Left forelimb (tissue), 1 donor: ENCODE data around the gene FOXL2.

Experiments used
- DNase-seq: peaks from one replicate; pipeline ENCODE4 v3.0.0-alpha.2; 2018; ENCODE audit warnings: low spot score

The FOXL2 gene

GRCh38 chr3:138946663-138947494 lies at the start of gene FOXL2, which contains the start of gene FOXL2NB:
Gene FOXL2, minus strand, starts transcription at chr3:138947137. Its CDS starts 415 bp downstream, at chr3:138946722.
Gene FOXL2NB, plus strand, starts transcription at chr3:138947217. Its CDS starts 148 bp downstream, at chr3:138947365.
- DNase-seq: no peak

GRCh38 chr3:138995706-138996105 lies 48.8 kb upstream of the FOXL2 start:
- no peak for DNase-seq

GRCh38 chr3:138987181-138987580 lies 40.2 kb upstream of the FOXL2 start:
- DNase-seq: no peak

- no peak for DNase-seq
Observed at GRCh38 chr3:138985932-138986331, 39.0 kb upstream of the FOXL2 start.

- DNase-seq: no peak
Observed at GRCh38 chr3:138984816-138985215, 37.9 kb upstream of the FOXL2 start.

- no peak for DNase-seq
Observed at GRCh38 chr3:138976047-138976446, 29.1 kb upstream of the FOXL2 start.

- no peak for DNase-seq
Observed at GRCh38 chr3:138975351-138975750, 28.4 kb upstream of the FOXL2 start.

GRCh38 chr3:138974462-138974861 lies 27.5 kb upstream of the FOXL2 start:
- no peak for DNase-seq

GRCh38 chr3:138972941-138973340 lies 26.0 kb upstream of the FOXL2 start:
- no peak for DNase-seq

GRCh38 chr3:138971766-138972320 lies 24.9 kb upstream of the FOXL2 start:
- DNase-seq: no peak

GRCh38 chr3:138964923-138965322 lies 18.0 kb upstream of the FOXL2 start:
- no peak for DNase-seq

GRCh38 chr3:138964264-138964663 lies 17.3 kb upstream of the FOXL2 start:
- no peak for DNase-seq

- DNase-seq: no peak
Observed at GRCh38 chr3:138962854-138963560, 16.1 kb upstream of the FOXL2 start.

GRCh38 chr3:138960417-138960852 lies 13.5 kb upstream of the FOXL2 start:
- DNase-seq: no peak

GRCh38 chr3:138950701-138951100 lies 3.8 kb upstream of the FOXL2 start:
- DNase-seq: no peak

GRCh38 chr3:138950006-138950644 lies 3.2 kb upstream of the FOXL2 start:
- no peak for DNase-seq

GRCh38 chr3:138949445-138950005 lies 2.6 kb upstream of the FOXL2 start:
- DNase-seq: no peak

GRCh38 chr3:138949002-138949418 lies 2.1 kb upstream of the FOXL2 start:
- DNase-seq: no peak

GRCh38 chr3:138948371-138949001 lies 1.5 kb upstream of the FOXL2 start:
- no peak for DNase-seq

GRCh38 chr3:138947495-138948121 lies 671 bp upstream of the FOXL2 start:
- no peak for DNase-seq
